Measurements from ENCODE around the gene DACT1. TPM values are rescaled to one million over a fixed set of nuclear protein-coding genes. Genes with fewer than 3 reads are reported as not detected.

Gene DACT1
- total RNA-seq, 1 donor from 2014 or later, result 3.4 TPM

DNA sequence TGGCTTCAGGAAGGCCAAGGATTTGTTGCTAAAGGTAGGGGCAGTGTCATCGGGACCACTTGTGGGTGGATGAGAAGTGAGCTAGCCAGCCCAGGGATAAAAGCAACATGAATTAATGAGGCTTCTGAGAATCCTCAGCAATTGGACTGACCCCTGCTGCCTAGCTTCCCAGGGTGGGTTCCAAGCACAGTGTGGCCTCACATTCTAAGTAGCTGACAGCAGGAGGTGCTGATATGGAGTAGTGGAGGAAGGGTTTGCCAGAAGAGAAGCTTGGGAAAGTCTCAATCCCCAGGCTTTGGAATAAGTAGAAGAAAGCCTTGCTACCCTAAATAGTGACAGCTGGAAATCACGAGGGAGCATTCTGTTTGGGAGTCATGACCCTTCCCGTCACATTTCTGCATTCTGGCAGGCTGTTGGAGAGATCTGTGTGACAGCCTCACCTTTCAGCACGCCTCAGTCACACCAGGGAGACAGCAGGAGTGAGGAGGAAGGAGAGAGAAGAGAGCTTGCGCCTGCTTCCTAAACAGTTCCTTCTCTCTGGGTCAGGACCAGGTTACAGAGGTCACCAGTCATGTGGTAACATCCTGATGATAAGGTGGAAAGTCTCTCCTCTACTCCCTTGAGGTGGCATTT is 31.2 kb downstream of the DACT1 start:
- Histone ChIP-seq H3K36me3 (no peaks in the 10 kb centered on the region), H3K27me3 (ENCODE audit: low read depth) (no peaks in the 10 kb centered on the region), H3K27ac (replicated peaks) (peak overlapping the region; percentile 21), H3K9me3 (replicated peaks) (no peaks in the 10 kb centered on the region), H3K4me1 (peaks cover 14% of the 10 kb centered on the region), H3K4me3 (no peak overlapping the region)
- intact Hi-C loops (cut with micrococcal nuclease), result no loop called here
- TF ChIP-seq, protein P1, sequence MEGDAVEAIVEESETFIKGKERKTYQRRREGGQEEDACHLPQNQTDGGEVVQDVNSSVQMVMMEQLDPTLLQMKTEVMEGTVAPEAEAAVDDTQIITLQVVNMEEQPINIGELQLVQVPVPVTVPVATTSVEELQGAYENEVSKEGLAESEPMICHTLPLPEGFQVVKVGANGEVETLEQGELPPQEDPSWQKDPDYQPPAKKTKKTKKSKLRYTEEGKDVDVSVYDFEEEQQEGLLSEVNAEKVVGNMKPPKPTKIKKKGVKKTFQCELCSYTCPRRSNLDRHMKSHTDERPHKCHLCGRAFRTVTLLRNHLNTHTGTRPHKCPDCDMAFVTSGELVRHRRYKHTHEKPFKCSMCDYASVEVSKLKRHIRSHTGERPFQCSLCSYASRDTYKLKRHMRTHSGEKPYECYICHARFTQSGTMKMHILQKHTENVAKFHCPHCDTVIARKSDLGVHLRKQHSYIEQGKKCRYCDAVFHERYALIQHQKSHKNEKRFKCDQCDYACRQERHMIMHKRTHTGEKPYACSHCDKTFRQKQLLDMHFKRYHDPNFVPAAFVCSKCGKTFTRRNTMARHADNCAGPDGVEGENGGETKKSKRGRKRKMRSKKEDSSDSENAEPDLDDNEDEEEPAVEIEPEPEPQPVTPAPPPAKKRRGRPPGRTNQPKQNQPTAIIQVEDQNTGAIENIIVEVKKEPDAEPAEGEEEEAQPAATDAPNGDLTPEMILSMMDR (IDR thresholded peaks at IDR 0.05; ENCODE audit: borderline replicate concordance), result no peak
- no peak for DNase-seq

DNA sequence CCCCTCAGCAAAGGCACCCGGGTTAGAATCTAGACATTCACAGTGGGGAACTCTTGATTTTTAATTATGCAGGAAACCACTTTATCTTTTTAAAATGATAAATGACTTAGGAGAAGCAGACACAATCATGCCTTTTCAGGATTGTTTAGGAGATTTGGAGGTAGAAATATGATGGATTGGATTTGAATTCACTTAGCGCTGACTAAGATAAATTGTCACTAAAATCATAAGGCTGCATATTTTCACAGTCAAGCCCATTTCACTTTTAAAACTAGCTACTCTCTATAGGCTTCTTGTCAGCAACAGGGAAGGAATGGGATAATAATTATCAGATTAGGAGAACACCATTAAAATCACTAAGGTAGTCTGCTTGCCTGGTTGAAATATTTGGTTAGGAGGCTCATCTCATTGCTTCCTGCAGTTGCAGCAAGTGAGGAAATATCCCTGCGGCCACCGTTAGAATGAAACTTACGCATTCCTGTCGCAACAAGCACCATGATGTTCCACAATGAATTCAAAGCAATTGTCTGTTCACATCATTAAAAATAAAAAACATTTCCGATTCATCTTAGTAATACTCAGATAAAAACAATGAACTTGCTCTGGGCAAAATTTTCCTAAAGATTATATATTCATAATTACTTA is 31.9 kb downstream of the DACT1 start:
- H3K9me3 ChIP-seq (replicated peaks), result no peaks in the 10 kb centered on the region
- no peak overlapping the region for H3K4me3 ChIP-seq
- no peaks in the 10 kb centered on the region for H3K36me3 ChIP-seq
- intact Hi-C loops (cut with micrococcal nuclease), result no loop called here
- H3K27me3 ChIP-seq (ENCODE audit: low read depth), result no peaks in the 10 kb centered on the region
- no peak overlapping the region for H3K27ac ChIP-seq (replicated peaks)
- DNase-seq, result no peak
- TF ChIP-seq, protein P1 (IDR thresholded peaks at IDR 0.05; ENCODE audit: borderline replicate concordance), result no peak
- H3K4me1 ChIP-seq, result peaks cover 10% of the 10 kb centered on the region

DNA sequence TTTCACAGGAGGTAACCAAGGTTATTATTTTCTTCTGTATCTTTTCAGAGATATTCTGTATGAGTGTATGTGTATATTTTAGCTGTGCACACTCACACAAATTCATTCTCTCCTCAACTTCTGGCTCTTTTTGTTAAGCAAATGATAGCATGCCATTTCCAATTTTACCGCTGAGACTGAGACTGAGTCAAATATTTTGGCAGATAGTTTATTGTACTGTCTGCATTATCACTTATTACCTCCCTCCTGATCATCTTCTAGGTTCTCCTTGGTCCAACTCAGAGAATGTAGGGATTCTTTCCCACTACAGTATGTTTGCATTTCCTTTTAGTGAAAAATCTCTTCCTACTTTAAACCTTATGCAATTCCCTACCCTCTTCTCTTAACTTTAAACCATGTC is 33.3 kb downstream of the DACT1 start:
- no peak for DNase-seq
- H3K4me1 ChIP-seq, result peaks cover 10% of the 10 kb centered on the region
- H3K4me3 ChIP-seq, result no peak overlapping the region
- TF ChIP-seq, protein P1 (IDR thresholded peaks at IDR 0.05; ENCODE audit: borderline replicate concordance), result no peak
- H3K27me3 ChIP-seq (ENCODE audit: low read depth), result no peaks in the 10 kb centered on the region
- intact Hi-C loops (cut with micrococcal nuclease), result no loop called here
- no peak overlapping the region for H3K27ac ChIP-seq (replicated peaks)
- no peaks in the 10 kb centered on the region for H3K9me3 ChIP-seq (replicated peaks)
- no peaks in the 10 kb centered on the region for H3K36me3 ChIP-seq

DNA sequence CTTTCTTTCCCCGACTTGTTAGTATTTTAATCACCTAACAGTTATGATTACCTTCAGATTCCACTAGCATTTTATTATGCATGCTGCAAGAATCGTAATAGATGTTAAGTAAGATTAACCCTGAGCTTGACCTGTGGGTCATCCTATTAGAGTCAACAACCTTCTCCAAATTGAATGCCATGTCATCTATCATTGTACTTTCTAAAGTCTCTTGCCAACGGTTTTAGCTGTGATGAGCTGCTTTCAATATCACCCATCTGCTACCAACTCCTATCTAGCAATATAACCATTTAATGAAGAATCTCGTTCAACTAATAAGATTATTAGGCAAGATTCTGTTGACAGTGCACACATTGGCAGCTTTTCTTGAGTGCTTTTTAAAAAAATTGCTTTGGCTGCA is 33.7 kb downstream of the DACT1 start:
- Histone ChIP-seq H3K4me3 (no peak overlapping the region), H3K36me3 (no peaks in the 10 kb centered on the region), H3K27ac (replicated peaks) (no peak overlapping the region), H3K9me3 (replicated peaks) (no peaks in the 10 kb centered on the region), H3K4me1 (peaks cover 10% of the 10 kb centered on the region), H3K27me3 (ENCODE audit: low read depth) (no peaks in the 10 kb centered on the region)
- DNase-seq, result no peak
- intact Hi-C loops (cut with micrococcal nuclease), result no loop called here
- TF ChIP-seq, protein P1 (IDR thresholded peaks at IDR 0.05; ENCODE audit: borderline replicate concordance), result no peak

DNA sequence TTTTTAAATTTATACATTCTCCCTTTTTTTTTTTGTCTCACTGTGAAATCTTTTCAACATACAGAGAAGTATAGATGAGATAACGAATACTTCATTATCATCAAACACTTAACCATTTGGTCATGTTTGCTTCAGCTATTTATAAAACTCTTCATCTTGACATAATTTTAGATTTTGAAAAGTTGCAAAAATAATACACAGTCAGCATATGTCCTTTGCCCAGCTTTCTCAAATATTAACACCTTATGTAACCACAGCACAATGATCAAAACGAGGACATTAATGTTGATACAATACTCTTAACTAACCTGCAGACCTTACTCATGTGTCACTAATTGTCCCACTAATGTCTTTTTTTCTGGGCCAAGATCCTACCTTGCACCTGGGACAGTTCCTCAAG is 36.0 kb downstream of the DACT1 start:
- Histone ChIP-seq H3K27me3 (ENCODE audit: low read depth) (no peaks in the 10 kb centered on the region), H3K9me3 (replicated peaks) (no peaks in the 10 kb centered on the region), H3K4me1 (peaks cover 7% of the 10 kb centered on the region), H3K36me3 (no peaks in the 10 kb centered on the region), H3K27ac (replicated peaks) (no peak overlapping the region), H3K4me3 (no peak overlapping the region)
- TF ChIP-seq, protein P1 (IDR thresholded peaks at IDR 0.05; ENCODE audit: borderline replicate concordance), result no peak
- no peak for DNase-seq
- intact Hi-C loops (cut with micrococcal nuclease), result no loop called here

All from left ventricle myocardium inferior (tissue), 1 donor.